AML-193 (cell line): Measurements from ENCODE around the gene DNAL4.

Experiments used
- DNase-seq, 2 experiments: peaks; one replicate each; lab custom pipeline; 2025; lab: John Stamatoyannopoulos, UW

DNAL4 gene

GRCh38 chr22:38740116-38740723, 53.7 kb downstream of the DNAL4 start:
- DNase-seq: no peak

GRCh38 chr22:38739300-38740055, 54.5 kb downstream of the DNAL4 start:
- no peak for DNase-seq

DNA sequence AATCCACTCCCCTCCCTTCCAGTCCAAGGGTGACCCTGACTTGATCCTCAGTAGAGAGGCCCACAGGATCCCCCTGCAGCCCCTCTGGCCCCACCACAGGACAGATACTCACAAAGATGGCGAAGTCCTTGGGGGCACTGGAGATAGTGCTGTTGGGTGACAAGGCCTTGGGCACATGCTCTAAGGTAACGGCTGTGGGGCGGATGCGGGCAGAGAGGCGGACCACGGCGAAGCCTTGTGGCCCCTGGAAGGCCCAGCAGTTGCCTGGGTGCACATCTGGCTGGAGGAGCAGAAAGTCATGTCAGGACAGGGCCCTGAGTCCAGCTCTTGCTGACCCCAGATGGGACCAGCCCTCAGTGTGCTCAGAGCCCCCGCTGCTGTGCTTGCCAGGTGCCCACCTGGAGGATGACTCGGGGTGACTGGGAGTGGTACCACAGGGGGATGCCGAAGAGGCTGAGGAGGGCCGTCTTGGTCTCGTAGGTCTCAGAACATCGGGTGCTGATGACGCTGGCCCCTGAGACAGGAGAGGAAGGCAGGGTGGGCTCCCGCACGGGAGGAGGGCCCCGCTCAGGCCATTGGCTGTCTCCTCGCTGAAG, 55.4 kb downstream of the DNAL4 start:
- no peak for DNase-seq

DNA sequence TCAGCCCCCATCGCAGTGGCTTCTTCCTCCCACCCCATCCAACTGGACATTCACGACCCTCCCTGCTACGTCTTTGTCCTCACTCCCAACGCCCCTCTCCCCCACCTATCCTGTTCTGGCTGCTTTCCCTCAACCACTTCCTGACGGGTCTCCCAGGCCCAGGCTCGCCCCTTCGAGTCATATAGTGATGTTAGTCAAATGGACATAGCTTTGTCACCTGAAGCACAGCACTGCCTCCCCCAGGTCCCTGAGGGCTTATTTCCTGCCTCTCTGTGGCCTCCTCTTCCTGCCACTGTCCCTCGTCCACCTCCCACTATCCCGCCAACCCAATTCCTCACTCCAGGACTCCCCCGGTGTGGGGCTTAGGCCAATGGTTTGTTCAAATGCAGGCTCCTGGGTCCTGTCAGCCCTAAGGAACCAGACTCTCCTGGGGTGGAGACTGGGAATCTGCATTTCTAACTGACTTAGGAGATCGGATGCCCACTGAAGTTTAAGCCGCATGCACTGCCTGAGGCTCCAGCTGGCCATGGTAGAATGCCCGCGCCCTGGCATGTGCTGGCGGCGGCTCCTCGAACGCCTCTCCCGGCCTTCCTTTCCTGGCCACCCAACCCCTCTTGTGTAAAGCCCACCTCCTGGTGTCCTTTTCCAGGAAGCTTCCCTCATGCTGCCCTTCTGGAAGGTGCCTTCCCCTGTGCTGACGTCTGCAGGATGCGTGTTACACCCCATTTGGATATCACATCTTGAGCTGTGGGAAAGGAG, 56.5 kb downstream of the DNAL4 start:
- DNase-seq: no peak

- no peak for DNase-seq
Observed at GRCh38 chr22:38736257-38736570, 57.7 kb downstream of the DNAL4 start.

- no peak for DNase-seq
Observed at GRCh38 chr22:38735465-38736256, 58.3 kb downstream of the DNAL4 start.

DNA sequence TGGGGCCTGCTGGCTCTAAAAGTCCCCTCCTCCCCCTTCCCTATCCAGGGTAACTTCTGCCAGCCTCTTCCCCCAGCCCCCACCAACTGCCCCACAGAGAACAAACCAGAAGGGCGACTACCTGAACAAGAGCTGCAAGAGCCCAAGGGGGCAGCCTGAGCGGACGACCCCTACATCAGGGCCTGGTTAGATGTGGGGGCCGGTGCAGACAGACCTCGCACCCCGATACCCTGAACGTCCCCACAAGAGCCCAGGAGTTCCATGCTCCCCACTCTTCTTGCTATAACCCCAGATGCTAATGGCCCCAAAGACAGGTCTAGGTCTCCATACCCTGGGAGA, 58.8 kb downstream of the DNAL4 start:
- no peak for DNase-seq

GRCh38 chr22:38734421-38735100, 59.4 kb downstream of the DNAL4 start:
- no peak for DNase-seq

GRCh38 chr22:38733724-38734381, 60.1 kb downstream of the DNAL4 start:
- no peak for DNase-seq

- DNase-seq: peak in 1 of 2 experiments; percentile 4
Observed at GRCh38 chr22:38733329-38733723, 60.6 kb downstream of the DNAL4 start.

- no peak for DNase-seq
Observed at GRCh38 chr22:38732251-38732815, 61.6 kb downstream of the DNAL4 start.

DNA sequence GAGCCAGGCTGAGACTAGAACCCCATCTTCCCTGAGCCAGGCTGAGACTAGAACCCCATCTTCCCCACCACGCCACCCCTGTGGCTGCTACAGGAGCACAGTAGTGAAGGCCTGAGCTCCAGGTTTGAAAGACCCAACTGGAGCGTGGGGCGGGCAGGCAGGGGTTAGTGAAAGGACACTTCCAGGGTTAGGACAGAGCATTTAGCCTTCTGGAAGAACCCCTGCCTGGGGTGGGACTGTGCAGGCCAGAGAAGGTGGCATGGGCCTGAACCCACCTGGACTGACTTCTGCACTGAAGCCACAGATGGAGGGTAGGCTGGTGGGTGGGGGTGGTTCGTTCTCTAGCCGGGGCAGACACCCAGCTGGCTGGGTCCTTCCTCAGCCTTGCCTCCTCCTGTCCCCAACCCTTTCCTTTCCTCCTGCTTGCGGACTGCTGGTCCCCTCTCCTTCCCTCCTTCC, 62.2 kb downstream of the DNAL4 start:
- DNase-seq: no peak

- DNase-seq: no peak
Observed at GRCh38 chr22:38730411-38730871, 63.5 kb downstream of the DNAL4 start.

- DNase-seq: no peak
Observed at GRCh38 chr22:38729946-38730345, 64.0 kb downstream of the DNAL4 start.

GRCh38 chr22:38728871-38729796, 64.8 kb downstream of the DNAL4 start:
- no peak for DNase-seq
